Activated T-helper 9 cell treated with anti-CD3 and anti-CD28 coated beads, Interleukin-2, amount 50 U/mL, for 16 hours (primary cell): ENCODE measurements around the gene GATA1.
A peak's percentile ranks its signal among the peaks of the same experiment; 100 is the strongest.

Experiments
- DNase-seq: peaks from one replicate; pipeline ENCODE4 v3.0.0-alpha.2; 2020; ENCODE audit warnings: low read depth

The GATA1 gene

GRCh38 chrX:48785186-48785539, 1.2 kb upstream of the GATA1 start:
- no peak for DNase-seq

- DNase-seq: no peak
These were observed 713 bp upstream of the GATA1 start for GRCh38 chrX:48785540-48786214.

- DNase-seq: no peak
These were observed 575 bp downstream of the GATA1 start for GRCh38 chrX:48786825-48787504.

- DNase-seq: no peak
These were observed 1.4 kb downstream of the GATA1 start for GRCh38 chrX:48787505-48788443.

- no peak for DNase-seq
These were observed 3.2 kb downstream of the GATA1 start for GRCh38 chrX:48789366-48790220.

GRCh38 chrX:48790477-48790876, 4.1 kb downstream of the GATA1 start:
- no peak for DNase-seq

- no peak for DNase-seq
These were observed 4.9 kb downstream of the GATA1 start for GRCh38 chrX:48791063-48791820.

GRCh38 chrX:48792219-48792618, 5.8 kb downstream of the GATA1 start:
- DNase-seq: no peak

- DNase-seq: no peak
These were observed 7.5 kb downstream of the GATA1 start for GRCh38 chrX:48793935-48794334.

GRCh38 chrX:48794340-48794910, 8.0 kb downstream of the GATA1 start:
- DNase-seq: no peak

- DNase-seq: no peak
These were observed 8.6 kb downstream of the GATA1 start for GRCh38 chrX:48794911-48795515.

- DNase-seq: no peak
These were observed 11.9 kb downstream of the GATA1 start for GRCh38 chrX:48798318-48798717.

GRCh38 chrX:48800574-48801279, 14.3 kb downstream of the GATA1 start:
- DNase-seq: no peak

GRCh38 chrX:48801280-48802088, 15.1 kb downstream of the GATA1 start, which contains the start of gene HDAC6:
Gene HDAC6 (plus strand): TSS chrX:48802067. CDS start chrX:48802693, 626 bp downstream.
- peak; percentile 91 for DNase-seq

GRCh38 chrX:48802089-48802904, 15.9 kb downstream of the GATA1 start:
- DNase-seq: peak; percentile 48

GRCh38 chrX:48802905-48803200, 16.5 kb downstream of the GATA1 start:
- DNase-seq: no peak

- DNase-seq: no peak
These were observed 19.7 kb downstream of the GATA1 start for GRCh38 chrX:48806081-48806480.

- DNase-seq: no peak
These were observed 27.3 kb downstream of the GATA1 start for GRCh38 chrX:48813644-48814043.
